H1 (cell line): ENCODE measurements around the gene DRAM1. TPM values are rescaled to one million over a fixed set of nuclear protein-coding genes. Genes with fewer than 3 reads are reported as not detected.
"Not testable (repeated sequence)": the region's sequence is repeated elsewhere in the genome, so short reads cannot be mapped to it uniquely, and the experiment has no call there.

Experiments used
- CTCF ChIA-PET: fragments of 300-600 bp; sonication (Branson Sonifier 250); formaldehyde crosslinking; loops from one replicate; lab custom pipeline; 2021; ENCODE audit not compliant: partially characterized antibody; lab: Charles Lee
- POLR2A ChIA-PET: fragments of 300-600 bp; sonication (Branson Sonifier 250); formaldehyde crosslinking; loops from one replicate; lab custom pipeline; 2021; ENCODE audit warnings: inconsistent platforms; ENCODE audit not compliant: partially characterized antibody; lab: Charles Lee
- DNase-seq, 2 experiments: peaks; one replicate each; pipeline versions ENCODE4 v3.0.0 to v3.0.0-alpha.2; 2010 to 2022; ENCODE audit warnings: low spot score in 2 of 2, low read depth in 1 of 2, mixed read lengths in 1 of 2
- FAIRE-seq: peaks from 2 replicates; lab custom pipeline; 2011; peaks lifted over from hg19 to GRCh38; lab: Jason Lieb, UNC
- H2AFZ ChIP-seq: 2 replicates; pipeline ENCODE4 v1.8.1; 2012; ENCODE audit warnings: low read length, inconsistent platforms
- H2AK5ac ChIP-seq: 2 replicates; pipeline ENCODE4 v1.6.1; 2013; ENCODE audit warnings: low read depth, low read length
- H2BK120ac ChIP-seq: replicated peaks from 2 replicates; pipeline ENCODE3; 2013; ENCODE audit warnings: low read depth, low read length, inconsistent platforms
- H2BK12ac ChIP-seq: 2 replicates; pipeline ENCODE4 v1.6.1; 2013; ENCODE audit warnings: low read depth, low read length
- H2BK15ac ChIP-seq: 2 replicates; pipeline ENCODE4 v1.6.1; 2013; ENCODE audit warnings: low read length
- H2BK20ac ChIP-seq: 2 replicates; pipeline ENCODE4 v1.6.1; 2013; ENCODE audit warnings: low read length
- H2BK5ac ChIP-seq: 2 replicates; pipeline ENCODE4 v1.6.1; 2013; ENCODE audit warnings: low read depth, low read length
- H3K14ac ChIP-seq: 2 replicates; pipeline ENCODE4 v1.6.1; 2013; ENCODE audit warnings: inconsistent platforms; ENCODE audit not compliant: insufficient read length
- H3K18ac ChIP-seq: 2 replicates; pipeline ENCODE4 v1.6.1; 2013; ENCODE audit warnings: low read length; ENCODE audit errors: extremely low read depth
- H3K23ac ChIP-seq: 2 replicates; pipeline ENCODE4 v1.6.1; 2013; ENCODE audit warnings: inconsistent platforms; ENCODE audit not compliant: insufficient read length
- H3K23me2 ChIP-seq: 2 replicates; pipeline ENCODE4 v1.6.1; 2013; ENCODE audit warnings: low read depth, low read length
- H3K27ac ChIP-seq: 2 replicates; pipeline ENCODE4 v1.6.1; 2011; ENCODE audit warnings: low read depth, low read length, inconsistent platforms
- H3K27me3 ChIP-seq, 4 experiments: replicated peaks in 1 of 4; 1 replicate in 1 of 4; 2 replicates in 3 of 4; pipeline versions ENCODE4 v1.6.1 to v1.8.1; 2011 to 2013; ENCODE audit warnings: low read length in 3 of 4, mild to moderate bottlenecking in 3 of 4, inconsistent platforms in 2 of 4, mixed read lengths in 2 of 4, moderate library complexity in 1 of 4; ENCODE audit not compliant: control insufficient read depth in 3 of 4, insufficient read depth in 3 of 4; ENCODE audit errors: extremely low read depth in 1 of 4
- H3K36me3 ChIP-seq, 4 experiments: 2 replicates each; pipeline versions ENCODE4 v1.6.1 to v1.8.1; 2011 to 2013; ENCODE audit warnings: mild to moderate bottlenecking in 4 of 4, low read length in 3 of 4, moderate library complexity in 2 of 4, control low read depth in 1 of 4, inconsistent platforms in 1 of 4; ENCODE audit not compliant: insufficient read depth in 4 of 4, control insufficient read depth in 2 of 4
- H3K4ac ChIP-seq: replicated peaks from 2 replicates; pipeline ENCODE3; 2013; ENCODE audit warnings: low read length, low read depth, mixed read lengths, inconsistent platforms; ENCODE audit not compliant: insufficient read length
- H3K4me1 ChIP-seq, 4 experiments: replicated peaks in 1 of 4; 1 replicate in 1 of 4; 2 replicates in 3 of 4; pipeline versions ENCODE4 v1.6.1 to v1.8.1; 2011 to 2013; ENCODE audit warnings: low read length in 3 of 4, inconsistent platforms in 2 of 4, mixed read lengths in 1 of 4; ENCODE audit not compliant: insufficient read depth in 4 of 4, control insufficient read depth in 3 of 4
- H3K4me2 ChIP-seq, 2 experiments: 2 replicates each; pipeline versions ENCODE4 v1.6.1 to v1.8.1; 2011 to 2013; ENCODE audit warnings: low read depth in 2 of 2, low read length in 2 of 2, control low read depth in 1 of 2, inconsistent platforms in 1 of 2, mild to moderate bottlenecking in 1 of 2; ENCODE audit not compliant: insufficient read depth in 1 of 2
- H3K4me3 ChIP-seq, 4 experiments: fragments of 200-600, 300-600 bp in 1 of 4; sonication (generic), shearing (Covaris generic), sonication (Bioruptor Twin) in 1 of 4; 2 replicates each; pipeline versions ENCODE4 v1.5.1 to v1.8.1; 2011 to 2016; ENCODE audit warnings: low read length in 4 of 4, low read depth in 3 of 4, control low read depth in 2 of 4, inconsistent platforms in 2 of 4, mild to moderate bottlenecking in 2 of 4, mixed read lengths in 1 of 4, moderate library complexity in 1 of 4; ENCODE audit not compliant: insufficient read depth in 2 of 4; ENCODE audit errors: extremely low read depth in 1 of 4
- H3K56ac ChIP-seq: replicated peaks from 2 replicates; pipeline ENCODE3; 2013; ENCODE audit warnings: low read depth, mild to moderate bottlenecking, mixed read lengths, low read length, inconsistent platforms; ENCODE audit not compliant: insufficient read length
- H3K79me1 ChIP-seq: 2 replicates; pipeline ENCODE4 v1.6.1; 2013; ENCODE audit warnings: low read depth, low read length, control low read depth
- H3K79me2 ChIP-seq, 2 experiments: 2 replicates each; pipeline versions ENCODE4 v1.6.1 to v1.8.1; 2012 to 2013; ENCODE audit warnings: low read length in 2 of 2, mild to moderate bottlenecking in 2 of 2, inconsistent platforms in 1 of 2; ENCODE audit not compliant: insufficient read depth in 2 of 2, control insufficient read depth in 1 of 2
- H3K9ac ChIP-seq, 4 experiments: replicated peaks in 1 of 4; 1 replicate in 1 of 4; 2 replicates in 3 of 4; pipeline versions ENCODE4 v1.6.1 to v1.8.1; 2011 to 2013; ENCODE audit warnings: low read depth in 3 of 4, low read length in 3 of 4, control low read depth in 2 of 4, mild to moderate bottlenecking in 2 of 4, moderate library complexity in 2 of 4, inconsistent platforms in 1 of 4; ENCODE audit errors: extremely low read depth in 1 of 4
- H3K9me3 ChIP-seq, 2 experiments: 2 replicates each; pipeline versions ENCODE4 v1.6.1 to v1.8.1; 2012 to 2013; ENCODE audit warnings: mild to moderate bottlenecking in 2 of 2, moderate library complexity in 2 of 2, control low read depth in 1 of 2, inconsistent platforms in 1 of 2, low read depth in 1 of 2, low read length in 1 of 2, mixed read lengths in 1 of 2; ENCODE audit not compliant: insufficient read depth in 2 of 2
- H4K20me1 ChIP-seq, 2 experiments: replicated peaks in 1 of 2; 2 replicates each; pipeline versions ENCODE3 to v1.8.1; 2011 to 2013; ENCODE audit warnings: inconsistent platforms in 2 of 2, low read length in 2 of 2, mild to moderate bottlenecking in 1 of 2; ENCODE audit not compliant: insufficient read depth in 2 of 2, control insufficient read depth in 1 of 2
- H4K5ac ChIP-seq: 2 replicates; pipeline ENCODE4 v1.6.1; 2013; ENCODE audit warnings: low read length, low read depth, mixed read lengths, inconsistent platforms; ENCODE audit not compliant: insufficient read length
- H4K8ac ChIP-seq: 2 replicates; pipeline ENCODE4 v1.8.0; 2013; ENCODE audit warnings: mild to moderate bottlenecking, moderate library complexity, low read length, inconsistent platforms; ENCODE audit not compliant: insufficient read depth; ENCODE audit errors: extremely low read depth
- H4K91ac ChIP-seq: replicated peaks from 2 replicates; pipeline ENCODE3; 2013; ENCODE audit warnings: low read length, mixed read lengths, inconsistent platforms; ENCODE audit not compliant: insufficient read length
- WGBS, 2 experiments: shearing (Covaris generic) in 1 of 2; methylation state at CpG; one replicate each; pipeline versions ENCODE4 v1.1.6 to v1.1.7; 2013 to 2015; ENCODE audit warnings: low lambda C conversion rate in 2 of 2, mixed read lengths in 2 of 2, inconsistent platforms in 1 of 2, low coverage in 1 of 2, missing lambda C conversion rate in 1 of 2; ENCODE audit not compliant: insufficient replicate concordance in 2 of 2, insufficient coverage in 1 of 2, insufficient read length in 1 of 2; ENCODE audit errors: extremely low coverage in 1 of 2, missing lambda C conversion rate in 1 of 2; 5-methylcytosine and 5-hydroxymethylcytosine counted together
- polyA plus RNA-seq, 7 experiments: library from polyadenylated mRNA; depleted of rRNA in 3 of 7; stranded (reverse) in 5 of 7; unstranded in 2 of 7; fragments of >200 nt in 5 of 7; fragments of 200-250 nt in 2 of 7; gene quantifications; 1 replicate in 5 of 7; 2 replicates in 1 of 7; 4 replicates in 1 of 7; pipeline versions ENCODE4 v1.2.1 to v1.2.3, GENCODE V29; 2011 to 2013; ENCODE audit warnings: missing spikeins in 2 of 7, mixed read lengths in 2 of 7
- total RNA-seq: library from RNA; stranded (reverse); fragmentation: NEBNext Ultra II Directional; extraction: Animal tissue kit (Norgen Biotek cat#: 25700); gene quantifications from 2 replicates; pipeline ENCODE4 v1.2.1, GENCODE V29; 2021

The DRAM1 gene
- total and polyA plus RNA-seq, 2 of the 8 experiments (the other 6 are each of a cell fraction or from before 2014, with no cell fraction given), result 4.6 to 6.2 TPM

DNA sequence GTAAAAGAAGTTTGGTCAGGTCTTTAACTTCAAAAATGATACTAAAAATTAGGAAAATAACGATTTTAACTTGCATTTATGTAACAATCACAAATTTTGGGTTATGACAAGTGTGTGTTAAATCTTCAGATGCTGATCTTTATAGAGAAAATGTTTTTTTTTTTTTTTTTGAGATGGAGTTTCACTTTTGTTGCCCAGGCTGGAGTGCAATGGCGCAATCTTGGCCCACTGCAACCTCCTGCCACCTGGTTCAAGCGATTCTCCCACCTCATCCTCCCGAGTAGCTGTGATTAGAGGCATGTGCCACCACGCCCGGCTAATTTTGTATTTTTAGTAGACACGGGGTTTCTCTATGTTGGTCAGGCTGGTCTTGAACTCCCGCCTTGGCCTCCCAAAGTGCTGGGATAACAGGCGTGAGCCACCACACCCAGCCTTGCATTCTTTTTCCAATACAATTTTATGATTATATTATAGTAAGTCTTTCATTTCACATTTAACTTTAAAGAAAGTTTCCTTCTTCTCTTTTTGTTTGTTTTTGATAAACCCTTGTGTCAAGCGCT lies 7.5 kb downstream of the DRAM1 start:
- H4K91ac ChIP-seq, H2BK20ac ChIP-seq, H3K79me2 ChIP-seq, DNase-seq, H3K27ac ChIP-seq, H3K4me1 ChIP-seq, H3K4me3 ChIP-seq, H2AK5ac ChIP-seq, H3K14ac ChIP-seq, H2BK120ac ChIP-seq, FAIRE-seq, H2BK5ac ChIP-seq, H4K5ac ChIP-seq, H3K79me1 ChIP-seq, H2BK12ac ChIP-seq, H3K4ac ChIP-seq, POLR2A ChIA-PET, H3K9me3 ChIP-seq, H3K9ac ChIP-seq, H3K23me2 ChIP-seq, H3K36me3 ChIP-seq, H4K8ac ChIP-seq, H3K23ac ChIP-seq, H2AFZ ChIP-seq, H3K18ac ChIP-seq, H2BK15ac ChIP-seq, H3K4me2 ChIP-seq, H3K56ac ChIP-seq, H4K20me1 ChIP-seq, H3K27me3 ChIP-seq: not testable (repeated sequence)
- WGBS, 2 experiments, result 85% methylated on average over 10 of the region's 10 CpGs; no CpG with 5 or more reads in 1 of the 2 experiments
- CTCF ChIA-PET, result interaction anchor here (0.7 to 1.2 kb wide), 2 partner anchors 9 to 126 kb away, joined by 3 to 4 read pairs; no protein-coding TSS in a partner anchor
